GM18519 (cell line): ENCODE results near the gene SLC7A8.

ENCODE experiments used
- ATAC-seq: cut with Tn5 transposase; IDR thresholded peaks from one replicate; pipeline ENCODE4 v1.9.1; 2021; ENCODE audit warnings: mild to moderate bottlenecking, moderate library complexity; ENCODE audit not compliant: unreplicated experiment, low FRiP score

SLC7A8 gene

GRCh38 chr14:23185063-23185462 is 1.6 kb upstream of the SLC7A8 start:
- no peak for ATAC-seq

DNA sequence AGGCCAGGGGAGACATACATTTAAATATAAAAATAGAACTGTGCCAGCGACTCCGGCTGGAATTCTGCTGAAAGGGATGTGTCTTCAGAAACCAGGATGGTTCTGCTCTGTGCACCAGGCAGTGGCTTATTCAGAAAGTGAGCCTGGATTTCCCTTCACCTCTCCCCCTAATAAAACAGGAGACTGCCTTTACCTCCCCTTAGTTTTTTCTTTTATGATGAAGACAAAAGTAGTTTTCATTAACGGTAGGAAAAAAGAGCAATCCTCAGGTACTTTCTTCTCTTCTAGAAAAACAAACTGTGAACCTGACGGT is 346 bp downstream of the SLC7A8 start:
- no peak for ATAC-seq

DNA sequence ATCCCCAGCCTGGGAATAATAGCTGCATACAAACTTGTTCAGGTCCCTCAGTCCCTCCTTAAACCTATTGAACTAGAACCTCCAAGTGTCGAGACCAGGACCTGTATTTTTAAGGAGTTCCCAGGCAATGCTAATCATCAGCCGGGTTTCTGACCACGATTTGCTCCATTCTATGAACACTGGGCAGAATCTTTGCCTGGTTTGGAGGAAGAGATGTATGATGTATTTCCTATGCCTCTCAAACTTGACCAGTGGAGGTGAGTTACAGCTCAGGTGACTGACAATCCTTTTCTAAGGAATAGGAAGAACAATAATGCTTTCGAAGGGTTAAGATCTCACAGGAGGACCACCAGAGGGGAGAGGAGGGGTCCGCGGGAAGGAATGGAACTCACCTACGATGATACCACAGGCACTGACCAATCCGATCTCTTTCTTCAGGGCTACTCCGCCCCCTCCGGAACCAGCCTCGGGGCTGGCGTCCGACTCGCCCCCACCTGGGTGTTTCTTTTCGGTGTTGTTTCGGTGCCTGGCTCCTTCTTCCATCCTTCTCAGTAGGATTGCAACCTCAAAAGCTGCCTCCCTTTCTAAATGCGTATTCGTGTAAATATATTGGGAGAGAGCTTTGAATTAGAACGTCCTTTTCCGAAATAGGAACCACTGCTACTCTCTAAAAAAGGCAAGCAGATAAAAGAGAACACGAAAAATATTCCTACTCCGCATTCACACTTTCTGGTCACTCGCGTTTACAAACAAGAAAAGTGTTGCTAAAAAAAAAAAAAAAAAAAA is 895 bp downstream of the SLC7A8 start:
- ATAC-seq: no peak

DNA sequence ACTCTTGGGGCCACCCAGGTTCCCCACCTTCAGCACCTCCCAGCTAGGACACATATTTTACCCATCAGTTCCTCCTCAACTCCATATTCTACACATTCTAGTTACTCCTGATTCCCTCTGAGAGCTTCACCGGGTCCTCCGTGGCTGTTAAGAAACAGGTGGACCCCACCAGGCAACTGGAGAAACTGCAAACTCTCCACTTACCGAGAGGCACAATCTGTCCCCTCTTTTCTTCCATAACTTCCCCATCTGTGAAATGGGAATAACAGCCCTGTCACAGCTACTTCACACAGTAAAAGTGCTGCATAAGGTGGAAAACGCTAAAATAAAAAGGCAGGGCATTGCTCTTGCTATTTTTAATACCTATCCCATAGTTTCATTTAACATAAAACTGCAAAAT is 1.5 kb downstream of the SLC7A8 start:
- no peak for ATAC-seq

DNA sequence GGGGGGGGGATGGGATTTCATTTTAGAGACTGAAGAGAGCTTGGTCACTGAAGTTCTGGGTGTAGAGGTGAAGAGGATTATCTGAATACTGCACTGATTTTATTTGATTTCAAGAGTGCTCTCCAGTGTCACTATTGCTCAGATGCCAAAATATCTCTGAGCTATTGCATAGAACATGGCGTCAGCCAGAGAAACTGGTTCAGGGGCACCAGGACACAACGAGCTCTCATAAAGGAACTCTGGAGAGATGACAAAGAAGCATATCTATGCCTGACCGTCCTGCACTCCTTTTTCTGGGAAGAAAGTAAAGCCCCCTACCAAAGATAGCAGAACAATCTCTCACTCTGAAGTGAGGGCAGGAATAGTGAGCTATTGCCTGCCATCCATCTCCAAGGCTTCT is 2.0 kb downstream of the SLC7A8 start:
- no peak for ATAC-seq

DNA sequence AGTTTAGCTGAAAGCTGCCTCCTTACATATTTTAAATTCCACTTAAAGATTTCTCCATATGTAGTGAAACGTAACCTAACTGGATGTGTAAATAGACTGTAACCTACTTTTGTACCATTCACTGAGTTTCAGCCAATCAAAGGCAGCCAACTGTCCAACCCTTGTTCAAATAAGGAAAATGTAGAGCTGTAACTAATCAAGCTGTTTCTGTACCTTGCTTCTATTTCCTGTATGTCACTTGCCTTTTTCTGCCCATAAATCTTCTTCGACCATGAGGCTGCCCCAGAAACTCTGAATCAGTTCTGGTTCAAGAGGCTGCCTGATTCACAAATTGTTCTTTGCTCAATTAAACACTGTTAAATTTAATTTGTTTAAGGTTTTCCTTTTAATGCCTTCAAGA is 6.3 kb downstream of the SLC7A8 start:
- no peak for ATAC-seq

- ATAC-seq: no peak
These were observed 7.6 kb downstream of the SLC7A8 start for GRCh38 chr14:23175823-23176222.

DNA sequence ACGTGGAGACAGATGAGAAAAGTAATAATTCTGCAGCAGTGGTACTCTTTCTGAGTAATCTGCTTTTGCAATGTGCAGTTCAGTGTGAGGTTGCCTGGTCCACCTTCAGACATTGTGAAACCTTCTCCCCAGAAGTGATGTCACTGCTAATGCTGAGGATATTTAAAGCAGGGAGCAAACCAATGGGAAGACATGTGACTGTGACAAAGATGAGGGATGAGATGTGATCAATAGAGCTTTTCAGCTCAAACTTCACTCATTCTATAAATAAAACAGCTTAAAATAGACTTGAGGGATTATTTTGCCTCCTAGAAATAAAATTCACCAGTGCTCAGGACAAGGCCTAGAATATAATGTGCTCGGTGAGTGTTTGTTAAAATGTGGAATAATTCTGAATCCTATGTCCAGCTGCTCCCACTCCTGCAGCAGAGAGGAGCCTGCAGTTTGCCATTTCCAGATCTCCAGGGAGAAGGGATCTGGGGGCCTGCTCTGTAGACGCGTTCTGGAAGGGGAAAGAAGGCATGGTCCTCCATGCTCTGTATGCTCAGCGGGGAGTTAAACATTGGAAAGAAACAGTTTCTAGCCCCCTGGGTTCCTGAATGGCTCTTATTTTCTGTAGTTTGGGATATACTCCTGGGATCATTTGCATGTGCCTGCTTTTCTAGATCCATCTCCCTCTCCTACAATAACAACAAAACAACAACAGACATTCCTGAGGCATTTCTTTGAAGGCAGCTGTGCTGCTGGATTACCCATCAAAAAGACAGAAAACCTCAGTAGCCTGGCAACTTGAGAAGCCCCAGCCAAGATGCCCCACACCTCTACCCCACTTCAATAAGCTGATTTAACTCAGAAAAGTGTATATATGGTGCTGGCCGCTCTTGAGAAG is 8.9 kb downstream of the SLC7A8 start:
- no peak for ATAC-seq

GRCh38 chr14:23173796-23174195 is 9.7 kb downstream of the SLC7A8 start:
- no peak for ATAC-seq

- no peak for ATAC-seq
These were observed 10.4 kb downstream of the SLC7A8 start for GRCh38 chr14:23173031-23173430.

- no peak for ATAC-seq
These were observed 10.9 kb downstream of the SLC7A8 start for GRCh38 chr14:23172574-23172973.

GRCh38 chr14:23172096-23172495 is 11.4 kb downstream of the SLC7A8 start:
- no peak for ATAC-seq

GRCh38 chr14:23171222-23171975 is 12.1 kb downstream of the SLC7A8 start:
- no peak for ATAC-seq

DNA sequence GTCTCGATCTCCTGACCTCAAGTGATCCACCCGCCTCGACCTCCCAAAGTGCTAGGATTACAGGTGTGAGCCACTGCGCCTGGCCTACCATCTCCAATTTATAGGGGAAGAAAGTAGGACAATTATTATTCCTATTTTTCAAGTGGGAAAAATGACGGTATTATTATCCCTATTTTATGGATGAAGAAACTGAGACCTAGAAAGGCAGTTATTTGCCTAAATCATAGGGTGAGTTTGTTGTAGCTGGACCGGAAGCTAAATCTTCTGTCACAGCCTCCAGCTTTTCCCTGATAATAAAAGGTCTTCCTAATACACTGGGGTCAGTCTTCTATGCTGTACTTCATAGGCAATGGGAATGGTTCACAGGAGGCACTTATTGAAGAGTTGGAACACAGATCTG is 13.8 kb downstream of the SLC7A8 start:
- no peak for ATAC-seq

DNA sequence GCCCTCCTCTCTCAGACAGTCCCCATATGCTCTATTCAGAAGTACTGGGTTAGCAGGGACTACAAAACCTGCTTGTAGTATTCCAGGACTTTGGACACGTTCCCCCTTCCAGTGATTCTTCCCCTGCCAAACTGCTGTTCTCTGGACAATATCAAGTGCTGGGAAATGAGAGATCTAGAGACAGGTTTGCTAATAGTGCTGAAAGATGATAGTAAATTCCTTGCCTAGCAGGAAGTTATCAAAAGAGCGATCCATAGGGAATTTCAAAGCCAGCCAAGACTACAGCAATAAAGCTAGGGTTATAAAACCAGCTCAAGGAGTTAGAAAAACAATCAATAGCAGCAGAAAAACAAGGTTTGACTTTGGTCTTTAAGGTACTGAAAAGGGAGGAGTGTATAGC is 15.2 kb downstream of the SLC7A8 start:
- no peak for ATAC-seq

DNA sequence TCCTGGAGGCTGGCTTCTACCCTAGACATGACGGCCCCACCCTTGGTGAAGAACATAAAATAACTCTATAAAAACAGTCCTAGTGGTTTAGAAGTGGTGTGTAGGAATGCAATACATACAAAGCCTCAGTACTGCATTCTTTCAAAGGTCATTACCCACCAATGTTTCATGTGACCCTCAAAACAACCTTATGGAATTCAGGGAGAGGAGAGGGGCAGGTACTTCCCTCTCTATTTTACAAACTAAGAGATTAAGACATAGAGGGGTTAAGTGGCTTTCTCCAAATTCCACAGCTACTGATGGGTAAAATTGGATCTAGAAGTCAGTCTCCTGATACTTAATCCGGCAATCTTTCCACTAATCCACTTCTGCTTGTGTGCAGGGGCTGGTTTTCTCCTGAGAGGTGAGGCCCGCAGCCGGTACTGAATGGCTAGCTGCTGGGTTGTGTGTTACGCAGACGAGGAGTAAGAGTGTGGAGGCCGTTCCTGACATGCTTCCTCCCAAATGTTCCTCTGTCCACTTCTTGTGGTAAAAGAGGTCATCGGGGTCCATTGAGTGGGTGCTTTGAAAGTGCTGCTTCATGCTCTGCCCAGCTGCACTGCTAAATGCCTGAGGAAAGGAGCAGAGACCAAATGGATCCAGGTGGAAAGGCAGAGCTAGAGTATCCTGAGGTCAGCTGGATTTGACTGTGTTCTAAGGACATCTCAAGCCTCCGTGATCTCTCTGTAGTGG is 16.2 kb downstream of the SLC7A8 start:
- ATAC-seq: no peak

GRCh38 chr14:23164949-23165348 is 18.5 kb downstream of the SLC7A8 start:
- no peak for ATAC-seq

DNA sequence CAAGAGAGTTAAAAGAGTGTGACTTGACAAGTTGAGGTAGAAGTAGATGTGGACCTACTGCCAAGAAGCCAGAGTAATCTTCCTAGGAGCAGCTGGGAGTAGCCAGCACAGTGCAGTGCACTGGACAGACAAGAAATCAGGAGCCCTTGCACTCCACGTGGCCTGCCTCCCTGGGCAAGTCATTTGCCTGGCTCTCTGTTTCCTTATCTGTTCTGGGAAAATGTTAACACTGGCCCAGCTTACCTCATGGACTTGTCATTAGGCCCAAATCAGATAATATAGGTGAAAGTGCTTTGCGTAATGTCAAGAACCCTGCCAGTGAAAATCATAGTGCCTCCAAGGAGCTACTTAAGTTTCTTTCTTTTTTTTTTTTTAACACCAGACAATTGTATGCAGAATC is 19.2 kb downstream of the SLC7A8 start:
- no peak for ATAC-seq

DNA sequence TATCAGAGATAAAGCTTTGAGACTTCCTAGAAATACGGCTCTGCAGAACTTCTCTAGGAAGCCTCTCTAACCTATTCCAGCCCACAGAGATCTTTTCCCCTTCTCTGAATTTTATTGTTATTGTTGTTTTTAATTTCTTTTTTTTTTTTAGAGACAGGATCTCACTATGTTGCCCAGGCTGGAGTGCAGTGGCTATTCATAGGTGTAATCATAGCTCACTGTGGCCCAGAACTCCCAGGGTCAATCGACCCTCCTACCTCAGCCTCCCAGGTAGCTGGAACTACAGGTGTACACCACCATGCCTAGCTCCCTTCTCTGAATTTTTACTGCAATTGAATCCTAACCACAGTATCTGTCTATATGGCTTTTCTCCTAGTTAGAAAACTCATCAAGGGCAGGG is 19.6 kb downstream of the SLC7A8 start:
- no peak for ATAC-seq

DNA sequence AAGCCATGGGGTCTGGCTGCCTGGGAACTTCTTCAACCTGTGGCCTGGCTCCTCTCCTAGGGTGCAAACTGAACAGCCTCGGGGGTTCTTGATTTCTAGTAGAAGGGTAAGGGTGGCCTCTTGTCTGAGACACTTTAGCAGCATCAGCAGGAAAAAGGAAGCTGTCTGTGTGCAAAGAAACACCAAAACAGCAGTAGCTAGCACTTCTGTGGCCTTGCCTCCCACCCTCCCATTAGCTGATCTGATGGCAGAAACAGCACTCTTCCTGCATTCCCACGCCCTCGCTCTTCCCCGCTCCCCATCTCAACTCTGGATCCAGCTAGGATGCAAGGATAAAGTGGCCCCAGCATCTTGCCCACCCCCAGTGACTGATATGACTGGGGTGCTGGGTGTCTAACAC is 20.7 kb downstream of the SLC7A8 start:
- ATAC-seq: no peak

GRCh38 chr14:23162005-23162404 is 21.5 kb downstream of the SLC7A8 start:
- no peak for ATAC-seq
